ENCODE results near the gene CLCN4. TPM values are rescaled to one million over a fixed set of nuclear protein-coding genes. Genes with fewer than 3 reads are reported as not detected.

CLCN4 gene
- total RNA-seq, 1 experiment from 2014 or later: 6.9 TPM

DNA sequence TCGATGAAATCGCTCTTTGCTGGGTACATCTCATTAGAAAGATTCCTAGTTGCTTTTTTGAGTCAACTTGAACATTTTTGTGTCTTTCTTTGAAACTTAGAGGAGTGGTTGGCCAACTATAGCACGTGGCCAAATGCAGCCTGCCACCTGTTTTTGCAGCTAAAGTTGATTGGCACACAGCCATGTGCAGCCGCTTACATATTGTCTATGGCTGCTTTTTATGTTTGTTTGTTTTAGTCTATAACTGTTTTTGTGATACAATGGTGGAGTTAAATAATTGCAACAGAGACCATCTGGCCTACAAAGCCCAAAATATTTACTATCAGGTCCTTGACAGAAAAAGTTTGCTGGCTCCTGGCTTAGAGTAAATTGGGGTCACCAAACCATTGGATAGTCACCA, 86.3 kb downstream of the CLCN4 start:
- Mint-ChIP-seq H3K36me3 (ENCODE audit: insufficient read depth in 1 of 3, low read depth in 3 of 3) (peaks cover 0 to 5% (median 0%) of the 10 kb centered on the region in 3 experiments; a peak in 3 of 7 replicates), H3K27ac (no peak overlapping the region), H3K27me3 (ENCODE audit: low read depth) (peaks cover 1% of the 10 kb centered on the region; the same call in 1 of the 2 replicates), H3K4me3 (no peak overlapping the region), H3K9me3 (peaks cover 37 to 38% of the 10 kb centered on the region in 2 experiments; a peak in 4 of 5 replicates), H3K4me1 (peaks cover 0 to 5% of the 10 kb centered on the region in 2 experiments; a peak in 1 of 4 replicates)
- no peak overlapping the region for H3K4ac ChIP-seq (ENCODE audit: low read depth, low read length)
- WGBS (ENCODE audit: extremely low coverage, insufficient read length, low lambda C conversion rate): no CpG with 5 or more reads among the region's 4 CpGs
- no peak overlapping the region for H3K4me2 ChIP-seq (ENCODE audit: insufficient read depth, insufficient read length, low read length)
- H3K56ac ChIP-seq (ENCODE audit: insufficient read length, low read depth, low read length): no peak overlapping the region
- no peak overlapping the region for H4K8ac ChIP-seq (replicated peaks; ENCODE audit: insufficient read length, low read depth, low read length)
- H4K20me1 ChIP-seq (ENCODE audit: control insufficient read depth, insufficient read depth, insufficient read length): no peaks in the 10 kb centered on the region
- H2BK120ac ChIP-seq (ENCODE audit: low read depth, low read length, poor library complexity, severe bottlenecking): no peak overlapping the region
- H3K9me3 ChIP-seq (ENCODE audit: control insufficient read depth, low read depth, low read length): peaks cover 6% of the 10 kb centered on the region
- no peak overlapping the region for H2AFZ ChIP-seq (ENCODE audit: low read length)
- no peaks in the 10 kb centered on the region for H3K79me1 ChIP-seq (ENCODE audit: insufficient read depth, low read depth, low read length, poor library complexity, severe bottlenecking)
- no peak overlapping the region for H2BK15ac ChIP-seq (ENCODE audit: low read depth, low read length)
- H4K91ac ChIP-seq (ENCODE audit: insufficient read length, low read depth, low read length): no peak overlapping the region
- H2AK5ac ChIP-seq (ENCODE audit: insufficient read length, low read length): no peak overlapping the region
- H2BK12ac ChIP-seq (ENCODE audit: insufficient read length, low read depth, low read length): no peak overlapping the region
- no peak overlapping the region for H3K18ac ChIP-seq (ENCODE audit: insufficient read length, low read depth, low read length)
- DNase-seq: no peak
- no peak overlapping the region for H3K9ac ChIP-seq (ENCODE audit: extremely low read depth, insufficient read length, low read length)
- H3K4me1 ChIP-seq (ENCODE audit: insufficient read depth, low read length): no peaks in the 10 kb centered on the region
- H3K23me2 ChIP-seq (ENCODE audit: insufficient read length, low read depth, low read length, poor library complexity, severe bottlenecking): no peaks in the 10 kb centered on the region
- no peaks in the 10 kb centered on the region for H3K27me3 ChIP-seq (ENCODE audit: insufficient read depth, low read length)
- TF ChIP-seq, protein P1, sequence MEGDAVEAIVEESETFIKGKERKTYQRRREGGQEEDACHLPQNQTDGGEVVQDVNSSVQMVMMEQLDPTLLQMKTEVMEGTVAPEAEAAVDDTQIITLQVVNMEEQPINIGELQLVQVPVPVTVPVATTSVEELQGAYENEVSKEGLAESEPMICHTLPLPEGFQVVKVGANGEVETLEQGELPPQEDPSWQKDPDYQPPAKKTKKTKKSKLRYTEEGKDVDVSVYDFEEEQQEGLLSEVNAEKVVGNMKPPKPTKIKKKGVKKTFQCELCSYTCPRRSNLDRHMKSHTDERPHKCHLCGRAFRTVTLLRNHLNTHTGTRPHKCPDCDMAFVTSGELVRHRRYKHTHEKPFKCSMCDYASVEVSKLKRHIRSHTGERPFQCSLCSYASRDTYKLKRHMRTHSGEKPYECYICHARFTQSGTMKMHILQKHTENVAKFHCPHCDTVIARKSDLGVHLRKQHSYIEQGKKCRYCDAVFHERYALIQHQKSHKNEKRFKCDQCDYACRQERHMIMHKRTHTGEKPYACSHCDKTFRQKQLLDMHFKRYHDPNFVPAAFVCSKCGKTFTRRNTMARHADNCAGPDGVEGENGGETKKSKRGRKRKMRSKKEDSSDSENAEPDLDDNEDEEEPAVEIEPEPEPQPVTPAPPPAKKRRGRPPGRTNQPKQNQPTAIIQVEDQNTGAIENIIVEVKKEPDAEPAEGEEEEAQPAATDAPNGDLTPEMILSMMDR (conservative IDR thresholded peaks at IDR 0.05): no peak
- H2BK5ac ChIP-seq (ENCODE audit: insufficient read length, low read length): no peak overlapping the region
- no peak overlapping the region for H3K23ac ChIP-seq (ENCODE audit: insufficient read length, low read depth, low read length)
- no peak overlapping the region for H3T11ph ChIP-seq (ENCODE audit: low read length)
- no peaks in the 10 kb centered on the region for H3K79me2 ChIP-seq (ENCODE audit: insufficient read depth, low read length)
- H3K14ac ChIP-seq (ENCODE audit: insufficient read depth, low read length): no peak overlapping the region
- H2BK20ac ChIP-seq (ENCODE audit: low read depth, low read length, poor library complexity, severe bottlenecking): no peak overlapping the region
- no peak overlapping the region for H3K27ac ChIP-seq (ENCODE audit: insufficient read length, low read depth, low read length)
- H4K5ac ChIP-seq (ENCODE audit: insufficient read length, low read depth, low read length): no peak overlapping the region
